Measurements from ENCODE around the gene RET.

RET gene

DNA sequence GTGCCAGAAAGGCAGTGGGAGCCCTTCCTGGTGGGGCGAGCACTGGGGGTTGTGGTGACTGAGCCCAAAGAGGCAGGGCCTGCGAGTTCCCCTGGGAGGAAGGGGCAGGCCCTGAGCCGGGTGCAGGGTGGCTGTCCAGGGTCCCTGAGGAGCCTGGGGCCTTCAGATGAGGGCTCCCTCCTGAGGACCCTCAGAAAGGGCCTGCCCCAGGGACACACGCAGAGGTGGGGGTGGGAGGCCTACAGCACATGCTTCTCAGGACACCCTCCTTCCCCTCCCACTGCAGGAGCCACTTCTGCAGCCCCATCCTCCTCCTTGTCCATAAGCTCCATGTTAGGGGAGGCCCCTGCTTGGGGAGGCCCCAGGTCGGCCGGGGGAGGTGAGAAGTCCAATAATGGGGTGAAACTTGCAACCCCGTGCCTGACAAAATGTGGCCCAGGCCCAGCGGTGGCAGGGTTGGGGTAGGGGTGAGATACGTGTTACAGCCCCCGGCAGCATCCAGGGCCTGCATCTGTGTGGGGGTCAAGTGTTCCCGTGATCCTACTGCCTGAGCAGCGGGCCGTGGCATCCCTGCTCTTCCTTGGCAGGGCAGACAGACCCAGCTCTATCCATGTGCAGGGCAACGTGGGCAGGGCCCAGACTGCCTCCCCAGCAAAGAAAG is 31.8 kb upstream of the RET start:
- no peak for DNase-seq

DNA sequence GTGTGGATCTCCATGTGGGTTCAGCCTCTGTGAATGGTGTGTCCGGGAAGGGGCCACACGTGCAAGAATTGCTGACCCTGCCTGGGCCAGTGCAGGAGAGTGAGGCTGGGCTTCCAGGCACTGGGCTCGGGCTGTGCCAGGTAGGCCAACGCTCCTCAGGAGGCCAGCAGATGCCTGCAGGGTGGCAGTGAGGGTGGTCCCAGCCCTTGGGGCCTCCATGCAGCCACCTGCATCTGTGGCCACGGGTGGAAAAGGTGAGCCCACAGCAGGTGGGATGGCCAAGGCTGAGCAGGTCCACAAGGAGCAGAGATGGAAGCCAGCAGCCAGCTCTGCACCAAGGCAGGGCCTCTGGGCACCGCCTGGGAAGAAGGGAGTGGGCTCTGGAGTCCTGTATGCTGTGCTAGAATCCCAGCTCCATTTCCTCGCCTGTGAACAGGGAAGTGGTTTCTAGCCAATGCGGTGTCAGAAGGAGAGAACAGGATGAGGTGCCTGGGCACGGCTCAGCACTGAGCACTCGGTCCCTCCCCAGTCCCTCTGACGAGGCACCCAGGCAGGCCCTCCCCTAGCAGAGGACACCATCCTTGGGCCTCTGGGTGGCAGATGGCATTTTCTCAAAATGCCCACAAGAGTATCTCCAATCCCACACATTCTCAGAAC is 31.1 kb upstream of the RET start:
- DNase-seq: no peak

GRCh38 chr10:43046288-43046991 is 30.4 kb upstream of the RET start:
- no peak for DNase-seq

- DNase-seq: no peak
Measured at GRCh38 chr10:43047288-43047970, 29.4 kb upstream of the RET start.

- no peak for DNase-seq
Measured at GRCh38 chr10:43048301-43049051, 28.4 kb upstream of the RET start.

DNA sequence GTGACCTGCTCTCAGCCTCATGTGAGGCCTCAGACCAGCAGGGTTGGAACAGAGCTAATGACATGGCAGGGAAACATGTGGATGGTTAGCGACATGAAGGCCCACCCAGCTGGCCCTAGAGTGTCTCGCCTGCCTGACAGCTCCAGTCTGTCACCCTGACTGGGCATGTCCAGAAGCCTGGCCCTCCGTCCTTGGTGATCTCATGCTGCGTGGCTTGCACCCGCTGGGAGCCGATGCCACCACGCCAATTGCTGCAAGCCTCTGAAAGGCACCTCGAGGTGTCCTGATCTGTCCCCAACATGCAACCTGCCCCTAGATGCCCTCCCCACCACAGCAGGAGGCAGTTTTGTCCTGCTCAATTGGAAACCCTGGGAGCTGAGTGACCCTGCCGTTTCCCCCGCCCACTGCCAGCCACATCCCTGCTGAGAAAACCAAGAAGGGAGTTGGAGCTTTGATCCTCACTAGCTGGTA is 27.8 kb upstream of the RET start:
- no peak for DNase-seq

DNA sequence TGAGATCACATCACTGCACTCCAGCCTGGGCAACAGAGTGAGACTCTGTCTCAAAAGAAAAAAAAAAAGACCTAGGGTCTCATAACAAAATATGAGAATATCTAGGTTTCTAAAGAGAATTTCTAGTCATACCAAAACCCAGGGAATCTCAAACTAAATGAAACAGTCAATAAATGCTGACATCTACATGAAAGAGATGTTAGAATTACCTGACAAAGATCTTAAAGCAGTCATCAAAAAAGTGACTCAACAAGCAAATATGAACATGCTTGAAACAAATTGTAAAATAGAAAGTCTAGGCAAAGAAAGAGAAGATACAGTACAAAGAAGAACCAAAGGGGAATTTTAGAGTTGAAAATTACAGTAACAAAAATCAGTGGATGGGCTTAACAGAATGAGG is 26.9 kb upstream of the RET start:
- DNase-seq: no peak

DNA sequence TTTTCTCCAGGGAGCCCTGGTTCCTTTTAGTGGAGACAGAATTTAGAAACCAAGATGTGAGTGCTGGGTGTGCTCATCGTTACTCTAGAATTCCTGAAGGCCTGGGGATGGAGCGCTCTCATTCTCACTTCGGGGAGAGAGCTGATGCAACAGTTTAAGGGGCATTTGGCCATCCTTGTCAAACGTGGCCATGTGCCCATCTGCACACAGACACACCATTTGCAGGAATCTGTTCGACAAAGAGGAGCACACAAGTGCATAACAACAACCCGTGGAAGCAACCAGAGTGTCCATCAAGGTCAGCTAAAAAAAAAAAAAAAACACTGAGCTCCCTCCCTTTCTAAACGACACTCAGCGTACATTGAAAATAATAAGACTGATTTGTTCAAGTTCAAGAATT is 23.0 kb upstream of the RET start:
- DNase-seq: no peak

- DNase-seq: no peak
Measured at GRCh38 chr10:43054593-43054992, 22.3 kb upstream of the RET start.

DNA sequence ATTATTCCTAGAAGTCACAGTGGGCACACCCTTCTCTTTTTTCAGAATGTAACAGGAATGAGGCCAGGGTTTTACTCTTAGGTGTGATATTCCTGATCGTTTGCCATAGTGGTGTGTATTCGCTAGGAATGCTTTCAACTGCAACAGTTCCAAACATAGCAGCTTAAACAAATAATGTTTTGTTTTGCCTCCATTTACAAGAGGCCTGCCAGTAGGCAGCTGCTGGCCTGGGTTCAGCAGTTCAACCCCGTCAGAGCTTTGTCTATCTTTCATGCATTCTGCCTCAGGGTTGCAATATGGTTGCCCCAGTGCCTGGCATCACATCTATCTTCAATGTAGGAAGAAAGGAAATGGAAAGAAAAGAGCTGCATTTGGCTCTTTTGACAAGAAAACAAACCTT is 21.7 kb upstream of the RET start:
- DNase-seq: no peak

DNA sequence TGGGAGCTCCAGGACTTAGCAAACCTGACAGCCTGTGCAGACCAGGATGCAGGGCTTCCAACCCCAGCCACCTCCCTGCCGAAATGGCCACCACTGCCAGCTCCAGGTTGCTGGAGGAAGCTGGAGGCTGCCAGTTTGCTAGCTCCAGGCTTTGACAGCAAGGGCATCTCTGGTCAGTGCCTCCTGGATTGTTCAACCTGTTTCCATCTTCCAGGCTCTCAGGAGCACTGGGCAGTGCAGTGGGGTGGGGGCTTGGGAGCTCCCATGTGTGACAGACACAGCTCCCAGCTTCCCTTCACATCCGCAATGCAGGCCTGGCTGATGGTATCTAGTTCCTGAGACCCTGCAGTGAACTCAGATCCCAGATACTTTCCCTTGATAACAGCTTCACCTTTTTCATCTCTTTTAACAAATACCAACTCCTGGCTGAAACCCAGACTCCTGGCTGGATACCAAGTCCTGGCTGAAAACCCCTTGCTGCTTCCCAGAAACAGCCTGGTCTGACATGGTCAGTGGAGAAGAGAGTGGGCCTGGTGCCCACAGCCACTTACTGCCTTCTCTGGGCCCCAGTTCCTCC is 20.8 kb upstream of the RET start:
- no peak for DNase-seq

DNA sequence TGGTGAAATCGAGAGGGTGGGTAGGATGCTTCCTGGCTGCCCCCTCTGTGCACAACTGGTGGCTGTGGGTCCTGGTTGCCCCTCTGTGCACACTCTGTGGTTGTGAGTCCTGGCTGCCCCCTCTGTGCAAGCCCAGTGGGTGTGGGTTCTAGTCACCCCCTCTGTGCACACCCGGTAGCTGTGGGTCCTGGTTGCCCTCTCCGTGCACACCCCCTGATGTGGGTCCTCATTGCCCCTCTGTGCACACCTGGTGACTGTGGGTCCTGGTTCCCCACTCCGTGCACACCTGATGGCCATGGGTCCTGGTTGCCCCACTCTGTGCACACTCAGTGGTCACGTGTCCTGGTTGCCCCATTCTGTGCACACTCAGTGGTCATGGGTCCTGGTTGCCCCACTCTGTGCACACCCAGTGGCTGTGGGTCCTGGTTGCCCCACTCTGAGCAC is 20.3 kb upstream of the RET start:
- DNase-seq: no peak

GRCh38 chr10:43057231-43057711 is 19.6 kb upstream of the RET start:
- DNase-seq: no peak

GRCh38 chr10:43057831-43058340 is 19.0 kb upstream of the RET start:
- no peak for DNase-seq

DNA sequence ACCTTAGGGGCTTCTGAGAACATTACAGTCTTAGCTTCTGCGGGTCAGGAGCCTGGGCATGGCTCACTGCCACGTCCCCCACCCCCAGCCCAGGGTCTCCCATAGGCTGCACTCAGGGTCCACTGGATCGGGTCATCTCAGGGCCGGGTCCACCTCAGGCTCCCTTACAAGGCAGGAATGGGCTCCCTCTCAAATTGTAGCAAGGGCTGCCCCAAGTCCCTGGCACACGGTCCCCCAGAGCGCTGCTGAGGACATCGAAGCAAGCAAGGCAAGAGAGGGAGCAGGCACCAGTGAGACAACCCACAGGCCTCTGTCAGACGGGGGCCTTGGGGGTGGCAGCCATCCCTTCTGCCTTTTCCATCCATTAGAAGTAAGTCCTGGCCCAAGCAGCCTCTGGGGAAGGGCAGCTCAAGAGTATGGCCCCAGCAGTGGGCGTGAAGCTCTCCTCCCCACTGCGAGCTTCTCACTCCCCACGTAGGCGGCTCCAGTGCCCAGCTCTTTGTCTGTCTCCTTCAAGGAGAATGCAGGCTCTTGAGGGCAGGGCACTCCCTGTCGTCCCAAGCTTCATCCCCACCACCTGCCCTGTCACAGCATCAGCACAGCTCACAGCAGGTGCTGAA is 18.0 kb upstream of the RET start:
- DNase-seq: no peak

DNA sequence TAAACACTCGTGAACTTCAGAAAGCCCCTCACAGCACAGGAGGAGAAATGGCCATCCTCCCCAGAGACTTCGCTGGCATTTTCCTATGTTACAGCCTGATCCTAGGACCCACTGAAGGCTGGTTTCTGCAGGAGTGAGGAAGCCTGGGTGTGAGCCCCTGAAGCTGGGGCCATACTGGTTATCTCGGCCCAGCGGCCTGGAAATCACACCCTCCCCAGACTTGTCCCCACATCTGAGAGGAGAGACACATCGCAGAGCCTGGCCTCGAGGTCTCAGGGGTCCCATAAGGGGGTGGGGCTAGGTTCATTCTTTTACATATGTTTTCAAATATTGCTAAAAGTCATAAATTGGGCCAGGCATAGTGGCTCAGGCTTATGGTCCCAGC is 17.5 kb upstream of the RET start:
- no peak for DNase-seq

DNA sequence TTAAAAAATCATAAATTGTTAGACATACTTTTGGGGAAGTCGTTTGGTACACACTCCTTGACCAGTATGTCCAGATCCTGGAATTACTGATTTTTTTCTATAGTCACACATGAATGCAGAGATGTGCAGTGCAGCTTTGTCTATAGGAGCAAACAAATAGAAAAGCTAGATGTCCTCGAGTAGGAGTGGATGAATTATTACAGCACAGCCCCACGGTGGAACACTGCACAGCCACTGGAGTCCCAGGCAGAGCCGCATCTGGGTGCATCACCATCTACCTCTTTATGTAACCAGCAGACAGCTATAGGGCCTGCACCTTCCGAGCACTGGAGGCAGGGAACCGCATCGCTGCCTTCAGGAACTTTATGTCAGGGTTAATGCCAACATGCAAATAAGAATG is 17.0 kb upstream of the RET start:
- DNase-seq: no peak

GRCh38 chr10:43060291-43060690 is 16.6 kb upstream of the RET start:
- DNase-seq: no peak

DNA sequence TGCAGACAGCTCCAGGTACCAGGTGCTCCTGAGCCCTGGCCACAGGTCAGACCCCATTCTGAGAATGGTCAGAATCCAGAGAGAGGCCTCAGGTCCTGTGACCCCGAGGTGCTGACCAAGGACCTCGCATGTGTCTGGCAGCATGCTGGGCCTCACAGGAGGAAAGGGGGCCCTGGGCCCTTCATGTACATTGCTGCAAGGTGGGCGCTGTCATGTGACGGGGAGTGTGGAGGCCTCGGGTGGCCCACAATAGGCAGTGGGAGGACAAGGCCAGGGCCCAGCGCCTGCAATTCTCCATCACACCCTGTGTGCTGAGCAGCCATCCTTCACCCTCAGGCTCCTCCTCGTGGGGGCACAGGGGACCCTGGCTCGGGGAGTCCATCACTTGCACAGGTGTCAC is 15.5 kb upstream of the RET start:
- no peak for DNase-seq

DNA sequence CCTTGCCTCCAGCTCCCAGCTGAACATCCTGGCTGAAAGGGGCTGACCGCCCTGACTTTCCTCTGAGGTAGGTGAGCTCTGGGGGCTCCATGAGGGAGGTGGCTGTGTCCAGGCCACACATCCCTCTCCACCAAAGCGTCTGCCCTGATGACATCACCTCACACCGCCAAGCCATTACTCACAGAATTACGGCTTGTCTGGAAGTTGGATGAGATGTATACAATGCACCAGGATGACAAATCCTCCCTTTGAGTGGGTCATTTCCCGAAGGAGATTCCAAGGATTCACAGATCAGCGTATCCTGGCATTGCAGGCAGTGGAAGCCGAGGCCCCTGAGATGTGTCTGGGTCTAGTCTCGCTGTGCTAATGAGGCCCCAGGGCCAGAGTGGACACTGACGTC is 15.1 kb upstream of the RET start:
- no peak for DNase-seq

DNA sequence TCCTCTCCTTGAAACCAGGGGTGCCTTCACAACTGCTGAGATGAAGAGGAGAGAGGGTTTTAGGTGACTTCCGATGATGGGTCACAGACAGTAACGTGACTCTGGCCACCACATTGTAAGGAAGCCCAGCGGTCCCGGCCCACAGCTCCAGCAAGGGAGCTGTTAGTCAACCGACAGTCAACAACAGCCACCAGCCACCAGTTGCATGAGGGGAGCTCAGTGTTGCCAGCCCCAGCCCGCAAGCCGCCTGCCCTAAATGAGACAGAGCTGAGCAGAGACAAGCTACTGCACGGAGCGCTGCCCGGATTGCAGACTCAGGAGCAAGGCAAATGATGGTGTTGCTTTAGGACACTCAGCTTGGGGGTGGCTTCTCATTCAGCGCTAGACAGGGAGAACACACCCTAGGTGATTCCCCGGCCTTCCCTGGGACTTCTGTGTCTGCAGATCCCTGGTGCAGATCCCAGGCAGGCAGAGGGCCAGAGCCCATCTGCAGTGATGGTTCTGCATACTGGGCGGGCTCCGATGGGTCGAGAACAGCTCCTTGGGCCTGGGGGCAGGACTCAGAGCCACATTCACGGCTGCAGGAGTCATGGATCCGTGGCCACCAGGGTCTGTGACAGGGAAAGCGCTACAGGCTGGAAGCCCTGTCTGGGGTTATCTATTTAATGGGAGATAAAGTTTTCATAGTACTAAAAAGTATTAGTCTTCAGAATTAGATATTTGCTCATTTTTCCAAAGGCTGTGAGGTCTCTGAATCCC is 14.3 kb upstream of the RET start:
- no peak for DNase-seq

Measured in NCI-H2081 treated with DMSO at 0.1 percent for 48 hours (cell line).